Lung microvascular endothelial cell (primary cell): ENCODE data around the gene CHMP1A. TPM values are rescaled to one million over a fixed set of nuclear protein-coding genes. Genes with fewer than 3 reads are reported as not detected.
A peak's percentile ranks its signal among the peaks of the same experiment; 100 is the strongest.

ENCODE experiments used
- DNase-seq, 2 donors: peaks; one replicate each; pipeline versions ENCODE4 v3.0.0 to v3.0.0-alpha.2; 2010; ENCODE audit warnings: low read depth in 2 of 2
- total RNA-seq: library from RNA; depleted of rRNA; stranded (reverse); fragments of >200 nt; gene quantifications from 2 replicates; pipeline ENCODE4 v1.2.1, GENCODE V29; 2014

CHMP1A gene
- total RNA-seq, 1 donor from 2014 or later: 81.5 TPM

DNA sequence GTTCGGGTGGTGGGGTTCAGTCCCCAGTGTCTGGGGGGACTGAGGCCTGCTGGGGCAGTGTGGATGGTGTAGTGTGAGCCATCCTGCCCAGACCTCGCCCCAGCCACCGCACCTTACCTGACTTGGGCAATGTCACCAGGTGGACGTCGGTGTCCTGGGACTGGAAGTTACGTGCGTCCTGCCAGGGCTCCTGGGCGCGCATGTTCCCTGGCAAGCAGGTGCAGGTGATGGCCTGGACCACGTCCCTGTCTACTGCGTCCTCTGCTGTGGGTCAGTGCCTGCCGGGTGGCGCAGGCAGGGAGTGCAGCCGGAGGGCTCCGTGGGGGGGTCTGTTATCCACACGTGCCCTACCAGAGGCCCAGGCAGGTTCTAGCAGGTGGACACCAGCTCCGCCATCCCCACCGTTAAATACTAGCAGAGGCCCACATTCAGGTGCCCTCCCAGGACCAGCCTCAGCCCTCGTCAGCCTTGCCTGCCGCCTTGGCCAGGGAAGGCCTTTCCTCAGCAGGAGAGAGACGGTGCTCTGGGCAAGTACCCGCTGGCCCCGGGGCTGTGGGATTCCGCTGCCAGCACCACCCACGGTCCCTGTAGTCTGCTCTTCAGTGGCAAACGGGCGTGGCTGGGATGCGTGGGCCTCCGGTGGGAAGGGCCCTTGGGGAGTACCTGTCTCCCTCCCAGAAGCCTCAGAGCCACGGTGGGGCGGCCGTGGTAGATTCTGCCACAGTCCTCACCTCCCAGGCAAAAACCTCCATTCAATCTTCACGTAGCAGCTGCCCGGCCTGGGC, 52.1 kb downstream of the CHMP1A start:
- no peak for DNase-seq

DNA sequence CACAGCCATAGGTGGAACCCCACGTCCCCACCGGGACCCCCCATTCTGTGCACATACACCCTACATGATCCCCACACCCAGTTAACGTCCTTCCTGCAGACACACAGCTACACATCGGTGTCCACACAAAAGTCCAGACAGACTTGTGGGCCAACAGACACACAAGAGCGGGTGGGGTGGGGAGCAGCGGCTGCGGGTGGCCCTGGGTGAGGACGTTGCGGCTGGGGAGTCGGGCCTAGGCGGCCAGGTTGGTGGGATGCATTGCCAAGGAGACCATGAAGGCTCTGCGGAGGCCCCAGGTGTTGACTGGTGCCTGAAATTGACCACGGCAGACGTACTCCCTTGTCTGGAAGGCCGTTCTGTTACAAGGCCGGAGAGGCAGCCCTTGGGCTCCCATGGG, 52.7 kb downstream of the CHMP1A start:
- no peak for DNase-seq

DNA sequence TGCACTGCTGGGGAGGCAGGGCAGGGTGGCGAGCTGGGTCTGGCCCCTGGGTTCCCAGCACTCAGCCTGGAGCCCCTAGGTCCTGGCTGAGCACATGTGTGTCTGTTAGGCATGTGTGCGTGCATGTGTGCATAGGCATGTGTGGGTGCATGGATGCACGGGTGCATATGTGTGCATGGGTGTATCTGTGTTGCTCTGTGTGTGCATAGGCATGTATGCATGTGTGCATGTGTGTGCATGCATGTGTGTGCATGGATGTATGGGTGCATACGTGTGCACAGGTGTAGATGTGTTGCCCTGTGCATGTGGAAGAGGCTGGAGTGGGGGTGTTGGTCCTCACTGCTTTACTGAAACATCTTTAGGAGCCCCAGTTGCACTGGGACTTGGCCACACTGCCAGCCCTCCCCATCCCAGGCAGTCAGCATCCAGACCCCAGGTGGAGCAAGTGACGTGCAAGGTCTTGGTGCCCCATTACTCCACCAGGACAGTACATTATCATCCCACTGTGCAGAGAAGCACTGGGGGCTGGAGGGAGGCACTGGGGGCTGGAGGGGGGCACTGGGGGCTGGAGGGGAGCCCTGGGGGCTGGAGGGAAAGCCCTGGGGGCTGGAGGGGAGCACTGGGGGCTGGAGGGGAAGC, 54.4 kb downstream of the CHMP1A start:
- no peak for DNase-seq

DNA sequence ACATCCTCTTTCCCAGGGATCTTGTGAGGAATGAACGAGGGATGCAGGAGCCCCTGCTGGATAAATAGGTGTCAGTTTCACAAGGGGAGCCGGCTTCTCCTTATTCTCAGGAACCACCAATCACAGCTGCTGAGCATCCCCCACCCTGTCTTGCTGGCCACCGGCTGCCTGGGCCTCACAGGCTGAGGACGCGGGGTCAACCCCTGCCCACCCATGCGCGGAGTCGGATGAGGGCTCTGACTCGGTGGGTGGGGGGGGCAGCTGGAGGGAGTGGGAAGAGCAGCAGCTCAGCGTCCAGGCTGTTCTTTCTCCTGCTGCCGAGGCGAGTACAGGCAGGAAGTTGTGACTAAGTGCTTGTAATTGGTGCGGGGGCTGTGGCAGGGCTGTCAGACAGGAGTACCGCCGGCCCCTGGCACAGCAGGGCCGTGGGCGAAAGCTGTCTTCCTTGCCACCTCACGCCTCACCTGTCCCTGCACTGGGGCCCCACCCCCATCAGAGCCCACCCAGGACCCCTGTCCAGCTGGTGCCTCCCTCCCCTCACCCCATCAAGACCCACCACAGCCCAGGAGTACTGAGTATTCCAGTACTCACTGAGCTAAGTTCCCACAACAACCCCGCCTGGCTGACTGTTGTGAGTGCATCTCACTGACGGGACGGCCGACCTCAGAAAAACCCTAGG, 55.1 kb downstream of the CHMP1A start:
- peak; percentile 68 to 90 for DNase-seq

DNA sequence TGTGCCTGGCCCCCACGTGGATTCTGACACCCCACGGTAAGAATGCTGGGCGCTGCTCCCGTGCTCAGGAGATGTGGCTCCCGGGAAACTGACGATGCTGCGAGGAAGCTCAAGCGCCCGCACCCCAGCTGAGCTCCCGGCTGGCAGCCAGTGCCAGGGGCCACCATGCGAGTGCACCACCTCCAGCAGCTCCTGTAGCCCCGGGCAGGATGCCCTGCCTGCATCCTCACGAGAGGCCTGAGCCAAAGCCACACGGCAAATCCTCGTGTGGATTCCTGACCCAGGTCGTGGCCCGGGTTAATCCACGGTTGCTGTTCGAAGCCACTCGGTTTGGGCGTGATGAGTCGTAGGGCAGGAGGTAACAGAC, 55.6 kb downstream of the CHMP1A start:
- no peak for DNase-seq

DNA sequence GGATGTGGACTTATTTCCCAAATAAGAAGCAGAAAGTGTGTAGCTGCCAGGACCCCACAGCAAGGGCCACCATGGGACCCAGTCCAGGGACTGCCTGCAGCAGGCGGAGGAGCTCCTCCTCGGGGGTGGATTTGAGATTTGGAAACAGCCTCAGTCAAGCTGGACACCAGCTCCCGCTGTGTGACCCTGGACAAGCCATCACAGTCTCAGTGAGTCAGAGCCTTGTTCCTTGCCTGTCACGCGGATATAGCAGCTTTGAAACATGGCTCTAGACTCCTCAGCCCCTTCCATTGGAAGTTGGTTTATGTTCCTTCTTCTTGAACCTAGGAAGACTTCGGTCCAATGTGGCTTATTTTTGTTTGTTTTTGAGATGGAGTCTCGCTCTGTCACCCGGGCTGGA, 56.6 kb downstream of the CHMP1A start:
- DNase-seq: no peak

DNA sequence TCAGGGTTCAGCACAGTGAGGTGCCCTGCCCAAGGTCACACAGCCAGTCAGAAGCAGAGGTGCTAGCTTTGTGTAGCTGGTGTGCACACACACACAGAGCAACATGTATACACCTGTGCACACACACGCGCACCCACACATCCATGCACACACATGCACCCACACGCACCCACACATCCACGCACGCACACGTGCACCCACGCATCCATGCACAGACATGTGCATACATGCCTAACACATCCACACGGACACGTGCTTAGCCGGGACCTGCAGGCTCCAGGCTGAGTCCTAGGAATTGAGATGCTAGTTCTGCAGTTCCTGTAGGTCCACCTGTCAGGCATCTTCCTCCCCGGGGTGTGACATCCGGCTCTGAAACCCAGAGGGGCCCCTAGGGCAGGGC, 57.1 kb downstream of the CHMP1A start:
- no peak for DNase-seq

DNA sequence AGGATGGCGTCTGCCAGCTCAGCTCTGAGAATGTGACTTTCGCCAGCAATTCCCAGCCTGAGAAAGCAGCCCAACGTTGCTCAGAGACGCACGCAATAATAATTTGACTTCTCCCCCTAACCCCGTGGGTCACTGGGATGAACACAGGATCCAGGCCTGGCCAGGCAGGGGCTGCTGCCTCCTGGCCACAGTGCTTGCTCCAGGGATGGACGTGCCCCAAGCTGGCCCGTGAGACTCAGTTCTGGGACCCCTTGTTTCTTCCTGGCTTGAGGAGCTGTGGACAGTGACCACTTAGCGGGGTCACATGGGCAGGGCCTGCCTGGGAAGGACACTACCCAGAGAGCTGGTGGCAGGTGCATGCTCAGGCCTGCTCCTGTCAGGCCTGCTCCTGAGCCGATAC, 57.6 kb downstream of the CHMP1A start:
- DNase-seq: no peak

DNA sequence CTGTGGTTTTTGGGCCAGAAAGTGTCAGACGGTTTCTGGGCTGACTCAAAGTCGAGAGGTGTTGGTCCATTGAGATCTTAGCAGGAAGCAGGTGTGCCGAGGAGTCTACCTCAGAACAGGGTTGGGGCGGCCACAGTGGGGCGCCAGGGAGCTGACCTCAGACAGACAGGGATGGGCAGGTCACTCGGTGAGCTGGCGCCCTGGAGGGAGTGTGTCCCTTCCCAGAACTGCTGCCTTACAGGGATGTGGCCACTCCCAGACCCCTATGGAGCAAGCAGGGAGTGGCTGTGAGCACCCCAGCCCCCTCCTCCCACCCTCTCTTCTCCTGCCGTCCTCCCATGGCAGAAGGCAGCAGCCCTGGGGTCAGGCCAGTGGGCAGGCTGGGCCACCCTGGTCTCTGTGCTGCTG, 58.1 kb downstream of the CHMP1A start:
- no peak for DNase-seq

DNA sequence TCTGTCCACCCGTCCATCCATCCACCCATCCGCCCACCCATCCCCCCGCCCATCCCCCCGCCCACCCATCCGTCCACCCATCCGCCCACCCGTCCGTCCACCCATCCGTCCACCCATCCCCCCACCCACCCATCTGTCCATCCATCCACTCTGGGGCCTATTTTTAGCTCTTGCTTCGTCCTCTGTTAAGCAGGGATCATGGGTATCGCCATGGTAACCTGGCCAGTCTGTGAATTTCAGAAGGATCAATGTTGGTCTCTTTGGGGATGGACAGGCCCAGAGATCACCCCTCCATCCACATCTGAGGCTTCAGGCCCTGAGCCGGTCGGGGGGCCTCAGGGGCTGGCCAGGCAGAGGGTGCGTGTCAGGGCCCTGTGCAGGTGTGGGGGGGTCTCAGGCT, 59.3 kb downstream of the CHMP1A start:
- no peak for DNase-seq

DNA sequence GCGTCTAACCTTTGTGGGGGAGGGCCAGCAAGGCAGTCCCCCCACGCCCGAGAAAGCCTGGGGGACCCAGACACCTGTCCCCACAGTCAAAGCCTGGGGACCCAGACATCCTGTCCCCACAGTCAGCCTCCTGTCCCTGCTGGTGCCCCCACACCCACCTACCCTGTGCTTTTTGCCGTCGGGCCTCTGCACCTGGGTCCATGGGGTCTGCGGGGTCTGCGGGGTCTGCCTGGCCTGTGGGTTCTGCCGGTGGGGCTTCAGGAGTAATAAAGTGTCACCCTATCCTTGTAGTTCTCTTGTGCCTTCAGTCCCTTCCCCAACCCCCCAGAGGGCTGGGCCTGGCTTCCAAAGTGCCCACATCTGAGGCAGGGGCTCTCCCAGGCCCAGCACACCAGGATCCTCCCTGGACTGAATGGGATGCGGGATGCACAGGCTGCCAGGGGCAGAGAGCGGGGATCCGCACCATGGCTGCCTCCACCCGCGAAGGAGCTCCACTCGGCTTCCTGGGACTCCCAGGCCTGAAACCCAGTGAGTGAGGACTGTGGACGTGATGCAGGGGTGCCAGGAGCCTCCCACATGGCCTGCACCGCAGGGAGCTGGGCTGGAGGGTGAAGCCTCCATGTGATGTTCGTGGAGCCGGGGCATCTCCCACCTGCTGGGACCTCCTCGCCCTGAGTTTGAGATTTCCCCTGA, 60.4 kb downstream of the CHMP1A start:
- no peak for DNase-seq

DNA sequence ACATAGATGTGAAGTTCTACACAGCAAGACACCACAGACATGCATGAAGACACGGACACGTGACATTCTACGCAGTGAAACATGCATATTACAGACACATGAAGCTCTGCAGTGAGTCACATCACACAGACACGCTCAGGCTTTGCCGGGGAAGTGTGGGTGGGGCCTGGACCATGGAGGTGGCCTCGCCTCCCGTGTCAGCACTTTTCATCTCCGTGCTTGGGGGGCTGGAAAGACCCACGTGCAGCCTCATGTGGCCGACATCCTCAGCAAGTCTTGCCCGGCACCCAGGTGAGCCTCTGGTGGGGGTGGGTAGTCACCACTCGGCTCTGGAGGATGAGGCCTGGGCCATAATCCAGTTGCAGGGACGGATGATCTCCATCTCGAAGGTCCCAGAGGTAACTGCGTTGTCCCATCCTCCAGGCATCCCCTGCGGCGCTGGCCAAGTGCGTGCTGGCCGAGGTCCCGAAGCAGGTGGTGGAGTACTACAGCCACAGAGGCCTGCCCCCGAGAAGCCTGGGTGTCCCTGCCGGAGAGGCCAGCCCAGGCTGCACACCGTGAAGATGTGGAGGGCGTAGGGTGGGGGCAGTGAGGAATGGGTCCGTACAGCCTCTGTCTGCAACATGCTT, 61.3 kb downstream of the CHMP1A start:
- DNase-seq: no peak

DNA sequence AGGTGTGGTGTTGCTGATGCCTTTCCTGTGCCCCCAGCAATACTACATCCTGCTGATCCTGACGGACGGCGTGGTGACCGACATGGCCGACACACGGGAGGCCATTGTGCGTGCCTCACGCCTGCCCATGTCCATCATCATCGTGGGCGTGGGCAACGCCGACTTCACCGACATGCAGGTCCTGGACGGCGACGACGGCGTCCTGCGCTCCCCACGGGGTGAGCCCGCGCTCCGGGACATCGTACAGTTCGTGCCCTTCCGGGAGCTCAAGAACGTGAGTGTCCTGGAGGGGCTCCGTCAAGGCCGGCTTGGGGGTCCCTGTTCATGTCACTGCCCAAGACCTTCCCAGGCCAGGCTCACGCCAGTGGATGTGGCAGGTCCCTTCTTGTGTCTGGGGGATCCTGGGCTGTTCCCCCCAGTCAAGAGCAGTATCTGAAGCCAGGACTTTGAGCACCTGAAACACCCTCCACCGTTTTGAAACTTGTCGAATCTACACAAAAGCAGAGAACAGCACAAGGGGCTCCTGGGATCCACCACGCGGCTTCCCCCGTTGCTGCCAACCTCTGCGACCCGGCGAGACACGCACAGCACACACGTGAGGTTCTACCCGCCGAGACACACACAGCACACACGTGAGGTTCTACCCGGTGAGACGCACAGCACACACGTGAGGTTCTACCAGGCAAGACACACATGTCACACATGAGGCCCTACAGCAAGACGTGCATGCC, 62.0 kb downstream of the CHMP1A start:
- DNase-seq: no peak

Other genes starting within 250 kb of the CHMP1A start
- gene ANKRD11, start 167.1 kb downstream of the CHMP1A start, total RNA-seq: 31.6 and 31.9 TPM in 2 replicates
- 75.8 and 94.6 TPM in 2 replicates for gene SPG7, start 149.3 kb downstream of the CHMP1A start, total RNA-seq
- 2,557 and 4,242 TPM in 2 replicates for gene RPL13, start 97.0 kb downstream of the CHMP1A start, total RNA-seq
- gene CPNE7, start 82.0 kb downstream of the CHMP1A start, total RNA-seq: 1.2 and 3.5 TPM in 2 replicates
- gene DPEP1, start 44.1 kb downstream of the CHMP1A start, total RNA-seq: 0.20 and 0.44 TPM in 2 replicates
- 0.87 and 1.4 TPM in 2 replicates for gene SPATA33, start 128 bp upstream of the CHMP1A start, total RNA-seq
- 23.1 and 38.5 TPM in 2 replicates for gene CDK10, start 29.0 kb upstream of the CHMP1A start, total RNA-seq
- 8.1 and 10.1 TPM in 2 replicates for gene SPATA2L, start 44.0 kb upstream of the CHMP1A start, total RNA-seq
- 4.1 and 4.4 TPM in 2 replicates for gene VPS9D1, start 63.2 kb upstream of the CHMP1A start, total RNA-seq
- gene ZNF276, start 63.8 kb upstream of the CHMP1A start, total RNA-seq: 8.3 and 14.5 TPM in 2 replicates
- 5.6 and 6.5 TPM in 2 replicates for gene FANCA, start 158.9 kb upstream of the CHMP1A start, total RNA-seq
- 1.3 and 2.4 TPM in 2 replicates for gene SPIRE2, start 170.8 kb upstream of the CHMP1A start, total RNA-seq
- 115 and 136 TPM in 2 replicates for gene TCF25, start 215.9 kb upstream of the CHMP1A start, total RNA-seq